Measurements from ENCODE around the gene CAMK1D. TPM values are rescaled to one million over a fixed set of nuclear protein-coding genes. Genes with fewer than 3 reads are reported as not detected.
A peak's percentile ranks its signal among the peaks of the same experiment; 100 is the strongest.
"Not testable (repeated sequence)": the region's sequence is repeated elsewhere in the genome, so short reads cannot be mapped to it uniquely, and the experiment has no call there.

Gene CAMK1D
- total and polyA plus RNA-seq, 5 donors, result 15.2 to 44.1 (median 26.6) TPM

GRCh38 chr10:12487366-12487765 lies 138.0 kb downstream of the CAMK1D start:
- Histone ChIP-seq H3K27ac (ENCODE audit: low read length) (no peak overlapping the region), H3K4me1 (ENCODE audit: control insufficient read depth, insufficient read depth, low read length) (peaks cover 10% of the 10 kb centered on the region), H3K27me3 (ENCODE audit: control insufficient read depth, insufficient read depth) (no peaks in the 10 kb centered on the region), H3K4me3 (ENCODE audit: low read length) (no peak overlapping the region), H3K9me3 (ENCODE audit: control insufficient read depth, low read length) (no peaks in the 10 kb centered on the region)
- intact Hi-C loops (cut with DNase I), result loop anchor here in 1 of 4 donors (5.0 kb wide), 1 partner anchor 140 kb away; the partner anchor contains the start of gene CAMK1D
- ATAC-seq (no peak), DNase-seq (no peak)
- WGBS, result 68% methylated on average over 2 of the region's 2 CpGs

- Histone ChIP-seq H3K27me3 (ENCODE audit: control insufficient read depth, insufficient read depth) (no peaks in the 10 kb centered on the region), H3K27ac (ENCODE audit: low read length) (no peak overlapping the region), H3K9me3 (ENCODE audit: control insufficient read depth, low read length) (no peaks in the 10 kb centered on the region), H3K4me1 (ENCODE audit: control insufficient read depth, insufficient read depth, low read length) (peaks cover 10% of the 10 kb centered on the region), H3K4me3 (ENCODE audit: low read length) (no peak overlapping the region)
- ATAC-seq (no peak), DNase-seq (no peak)
- intact Hi-C loops (cut with DNase I), result loop anchor here in 1 of 4 donors (5.0 kb wide), 1 partner anchor 141 kb away; the partner anchor contains the start of gene CAMK1D
- 96% methylated on average over 16 of the region's 16 CpGs for WGBS
These were observed 139.3 kb downstream of the CAMK1D start for GRCh38 chr10:12488626-12489025.

- WGBS, result 63% methylated on average over 8 of the region's 8 CpGs
These were observed 140.0 kb downstream of the CAMK1D start for GRCh38 chr10:12489357-12489756.

GRCh38 chr10:12489806-12490205 lies 140.5 kb downstream of the CAMK1D start:
- Histone ChIP-seq H3K9me3 (ENCODE audit: control insufficient read depth, low read length) (no peaks in the 10 kb centered on the region), H3K4me1 (ENCODE audit: control insufficient read depth, insufficient read depth, low read length) (peaks cover 3% of the 10 kb centered on the region), H3K27ac (ENCODE audit: low read length) (peak overlapping the region; percentile 4), H3K4me3 (ENCODE audit: low read length) (no peak overlapping the region), H3K27me3 (ENCODE audit: control insufficient read depth, insufficient read depth) (no peaks in the 10 kb centered on the region)
- 57% methylated on average over 13 of the region's 13 CpGs for WGBS
- ATAC-seq (peak; percentile 74 to 77), DNase-seq (peak; percentile 39 to 83 (median 80))
- intact Hi-C loops (cut with DNase I), result loop anchor here in 1 of 4 donors (5.0 kb wide), 1 partner anchor 143 kb away; the partner anchor contains the start of gene CAMK1D

More at GRCh38 chr10:12489357-12489756, 140.0 kb downstream of the CAMK1D start:
- intact Hi-C loops (cut with DNase I), result loop anchor here in 1 of 4 donors (5.0 kb wide), 1 partner anchor 142 kb away; the partner anchor contains the start of gene CAMK1D
- Histone ChIP-seq H3K27me3 (ENCODE audit: control insufficient read depth, insufficient read depth) (no peaks in the 10 kb centered on the region), H3K9me3 (ENCODE audit: control insufficient read depth, low read length) (no peaks in the 10 kb centered on the region), H3K4me3 (ENCODE audit: low read length) (no peak overlapping the region), H3K4me1 (ENCODE audit: control insufficient read depth, insufficient read depth, low read length) (peaks cover 6% of the 10 kb centered on the region), H3K27ac (ENCODE audit: low read length) (peak overlapping the region; percentile 2)
- DNase-seq (no peak), ATAC-seq (no peak)

GRCh38 chr10:12490963-12491362 lies 141.6 kb downstream of the CAMK1D start:
- Histone ChIP-seq H3K27me3 (ENCODE audit: control insufficient read depth, insufficient read depth) (no peaks in the 10 kb centered on the region), H3K27ac (ENCODE audit: low read length) (no peak overlapping the region), H3K4me1 (ENCODE audit: control insufficient read depth, insufficient read depth, low read length) (no peaks in the 10 kb centered on the region), H3K4me3 (ENCODE audit: low read length) (no peak overlapping the region), H3K9me3 (ENCODE audit: control insufficient read depth, low read length) (no peaks in the 10 kb centered on the region)
- DNase-seq (no peak), ATAC-seq (no peak)
- intact Hi-C loops (cut with DNase I), result no loop called here
- 98% methylated on average over 1 of the region's 1 CpG for WGBS

GRCh38 chr10:12491491-12491890 lies 142.1 kb downstream of the CAMK1D start:
- DNase-seq (no peak), ATAC-seq (no peak)
- Histone ChIP-seq H3K9me3 (ENCODE audit: control insufficient read depth, low read length) (no peaks in the 10 kb centered on the region), H3K4me3 (ENCODE audit: low read length) (no peak overlapping the region), H3K4me1 (ENCODE audit: control insufficient read depth, insufficient read depth, low read length) (no peaks in the 10 kb centered on the region), H3K27ac (ENCODE audit: low read length) (no peak overlapping the region), H3K27me3 (ENCODE audit: control insufficient read depth, insufficient read depth) (no peaks in the 10 kb centered on the region)
- WGBS, result 74% methylated on average over 10 of the region's 10 CpGs
- intact Hi-C loops (cut with DNase I), result no loop called here

GRCh38 chr10:12492016-12492415 lies 142.7 kb downstream of the CAMK1D start:
- H3K9me3 ChIP-seq (ENCODE audit: control insufficient read depth, low read length), result no peaks in the 10 kb centered on the region
- 93% methylated on average over 8 of the region's 8 CpGs for WGBS
- intact Hi-C loops (cut with DNase I), result no loop called here
- H3K4me3 ChIP-seq (ENCODE audit: low read length), result no peak overlapping the region
- DNase-seq (no peak), ATAC-seq (no peak)
- no peaks in the 10 kb centered on the region for H3K27me3 ChIP-seq (ENCODE audit: control insufficient read depth, insufficient read depth)
- H3K4me1 ChIP-seq (ENCODE audit: control insufficient read depth, insufficient read depth, low read length), result no peaks in the 10 kb centered on the region
- H3K27ac ChIP-seq (ENCODE audit: low read length), result no peak overlapping the region

GRCh38 chr10:12497046-12497445 lies 147.7 kb downstream of the CAMK1D start:
- WGBS, result 98% methylated on average over 10 of the region's 10 CpGs
- H3K27ac ChIP-seq (ENCODE audit: low read length); DNase-seq; ATAC-seq; H3K27me3 ChIP-seq (ENCODE audit: control insufficient read depth, insufficient read depth); H3K9me3 ChIP-seq (ENCODE audit: control insufficient read depth, low read length); H3K4me3 ChIP-seq (ENCODE audit: low read length); intact Hi-C loops (cut with DNase I): not testable (repeated sequence)
- peaks cover 21% of the 10 kb centered on the region for H3K4me1 ChIP-seq (ENCODE audit: control insufficient read depth, insufficient read depth, low read length)

GRCh38 chr10:12499076-12499986 lies 150.0 kb downstream of the CAMK1D start:
- Histone ChIP-seq H3K4me3 (ENCODE audit: low read length) (no peak overlapping the region), H3K9me3 (ENCODE audit: control insufficient read depth, low read length) (no peaks in the 10 kb centered on the region), H3K4me1 (ENCODE audit: control insufficient read depth, insufficient read depth, low read length) (peaks cover 22% of the 10 kb centered on the region), H3K27ac (ENCODE audit: low read length) (no peak overlapping the region), H3K27me3 (ENCODE audit: control insufficient read depth, insufficient read depth) (no peaks in the 10 kb centered on the region)
- ATAC-seq (peak; percentile 54 to 84), DNase-seq (peak; percentile 35 to 79 (median 65))
- 51% methylated on average over 7 of the region's 7 CpGs for WGBS
- intact Hi-C loops (cut with DNase I), result no loop called here

GRCh38 chr10:12500381-12501303 lies 151.3 kb downstream of the CAMK1D start:
- Histone ChIP-seq H3K4me3 (ENCODE audit: low read length) (no peak overlapping the region), H3K27me3 (ENCODE audit: control insufficient read depth, insufficient read depth) (no peaks in the 10 kb centered on the region), H3K9me3 (ENCODE audit: control insufficient read depth, low read length) (no peaks in the 10 kb centered on the region), H3K4me1 (ENCODE audit: control insufficient read depth, insufficient read depth, low read length) (peaks cover 22% of the 10 kb centered on the region), H3K27ac (ENCODE audit: low read length) (no peak overlapping the region)
- intact Hi-C loops (cut with DNase I), result no loop called here
- DNase-seq (peak in 1 of 3 donors; percentile 27), ATAC-seq (peak; percentile 7 to 17)
- 33% methylated on average over 7 of the region's 7 CpGs for WGBS
